Type B pancreatic cell (in vitro differentiated cells): ENCODE data around the gene UROC1. TPM values are rescaled to one million over a fixed set of nuclear protein-coding genes. Genes with fewer than 3 reads are reported as not detected.

Experiments
- DNase-seq: peaks from one replicate; pipeline ENCODE4 v3.0.0; 2021; ENCODE audit warnings: mixed read lengths; ENCODE audit not compliant: unreplicated experiment; ENCODE audit errors: extremely low spot score
- H3K27ac Mint-ChIP-seq: 2 replicates; pipeline ENCODE4 v1.8.0; 2021; ENCODE audit warnings: mild to moderate bottlenecking, mixed read lengths
- H3K27me3 Mint-ChIP-seq: 2 replicates; pipeline ENCODE4 v1.8.0; 2021; ENCODE audit warnings: mixed read lengths
- H3K36me3 Mint-ChIP-seq: 2 replicates; pipeline ENCODE4 v1.8.0; 2021; ENCODE audit warnings: mixed read lengths
- H3K4me1 Mint-ChIP-seq: one replicate; pipeline ENCODE4 v1.8.0; 2021; ENCODE audit warnings: mixed read lengths; ENCODE audit not compliant: unreplicated experiment
- H3K4me3 Mint-ChIP-seq: 2 replicates; pipeline ENCODE4 v1.8.0; 2021; ENCODE audit warnings: mild to moderate bottlenecking, mixed read lengths
- H3K9me3 Mint-ChIP-seq: 2 replicates; pipeline ENCODE4 v1.8.0; 2021; ENCODE audit warnings: mixed read lengths
- total RNA-seq: library from RNA; stranded (reverse); gene quantifications from 2 replicates; pipeline ENCODE4 v1.2.1, GENCODE V29; 2021; ENCODE audit warnings: low replicate concordance
- TF ChIP-seq, protein P1 (sequence below): fragments of 200-600 bp; sonication (generic); conservative IDR thresholded peaks from 2 replicates; pipeline ENCODE4 v1.5.0; 2021; ENCODE audit warnings: antibody characterized with exemption, mild to moderate bottlenecking

UROC1 gene
- total RNA-seq, 1 donor from 2014 or later: not detected

DNA sequence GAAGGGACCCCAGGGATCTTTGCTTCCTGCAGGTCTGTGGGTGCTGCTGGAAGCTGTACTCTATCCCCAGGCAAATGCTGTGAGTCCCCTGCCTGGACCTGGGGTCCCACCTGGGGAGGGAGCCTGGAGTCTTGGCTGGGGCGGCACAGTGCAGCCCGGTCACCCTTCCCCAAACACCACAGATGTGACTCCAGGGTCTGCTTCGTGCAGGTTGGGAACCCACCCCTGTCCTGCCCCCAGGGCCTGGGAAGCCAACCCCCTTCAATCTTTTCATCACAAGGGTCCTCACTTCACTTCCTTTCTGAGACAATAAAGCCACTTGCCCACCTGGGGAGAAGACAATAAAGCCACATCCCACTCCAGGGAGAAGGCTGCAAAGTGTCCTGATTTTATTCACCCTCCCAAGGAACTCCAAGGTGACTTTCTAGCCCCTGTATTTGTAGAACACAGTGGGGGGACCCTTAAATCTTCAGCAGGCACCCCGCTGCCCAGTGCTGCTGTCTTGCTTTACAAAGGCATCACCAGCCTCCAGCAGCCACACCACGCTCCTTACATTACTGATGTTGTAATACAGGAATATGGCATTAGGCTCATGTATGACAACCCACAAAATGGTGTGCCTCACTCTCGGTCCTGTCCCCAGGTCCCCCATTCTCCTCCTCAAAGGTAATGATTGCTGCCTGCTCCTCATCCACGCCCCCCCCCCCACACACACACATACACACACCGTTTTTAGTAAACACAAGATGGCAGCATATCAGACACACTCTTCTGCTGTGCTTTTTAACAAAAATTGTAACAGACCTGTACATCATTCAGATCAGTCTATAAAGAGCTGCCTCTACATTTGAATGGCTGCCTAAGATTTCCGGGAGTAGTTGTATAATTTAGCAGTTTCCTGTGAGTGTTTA, 31.2 kb upstream of the UROC1 start:
- Mint-ChIP-seq H3K4me1 (peaks cover 6% of the 10 kb centered on the region), H3K9me3 (no peaks in the 10 kb centered on the region), H3K27me3 (peaks cover 8% of the 10 kb centered on the region), H3K36me3 (no peaks in the 10 kb centered on the region), H3K4me3 (no peak overlapping the region), H3K27ac (no peak overlapping the region)
- TF ChIP-seq, protein P1, sequence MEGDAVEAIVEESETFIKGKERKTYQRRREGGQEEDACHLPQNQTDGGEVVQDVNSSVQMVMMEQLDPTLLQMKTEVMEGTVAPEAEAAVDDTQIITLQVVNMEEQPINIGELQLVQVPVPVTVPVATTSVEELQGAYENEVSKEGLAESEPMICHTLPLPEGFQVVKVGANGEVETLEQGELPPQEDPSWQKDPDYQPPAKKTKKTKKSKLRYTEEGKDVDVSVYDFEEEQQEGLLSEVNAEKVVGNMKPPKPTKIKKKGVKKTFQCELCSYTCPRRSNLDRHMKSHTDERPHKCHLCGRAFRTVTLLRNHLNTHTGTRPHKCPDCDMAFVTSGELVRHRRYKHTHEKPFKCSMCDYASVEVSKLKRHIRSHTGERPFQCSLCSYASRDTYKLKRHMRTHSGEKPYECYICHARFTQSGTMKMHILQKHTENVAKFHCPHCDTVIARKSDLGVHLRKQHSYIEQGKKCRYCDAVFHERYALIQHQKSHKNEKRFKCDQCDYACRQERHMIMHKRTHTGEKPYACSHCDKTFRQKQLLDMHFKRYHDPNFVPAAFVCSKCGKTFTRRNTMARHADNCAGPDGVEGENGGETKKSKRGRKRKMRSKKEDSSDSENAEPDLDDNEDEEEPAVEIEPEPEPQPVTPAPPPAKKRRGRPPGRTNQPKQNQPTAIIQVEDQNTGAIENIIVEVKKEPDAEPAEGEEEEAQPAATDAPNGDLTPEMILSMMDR: no peak
- DNase-seq: peak; percentile 56

DNA sequence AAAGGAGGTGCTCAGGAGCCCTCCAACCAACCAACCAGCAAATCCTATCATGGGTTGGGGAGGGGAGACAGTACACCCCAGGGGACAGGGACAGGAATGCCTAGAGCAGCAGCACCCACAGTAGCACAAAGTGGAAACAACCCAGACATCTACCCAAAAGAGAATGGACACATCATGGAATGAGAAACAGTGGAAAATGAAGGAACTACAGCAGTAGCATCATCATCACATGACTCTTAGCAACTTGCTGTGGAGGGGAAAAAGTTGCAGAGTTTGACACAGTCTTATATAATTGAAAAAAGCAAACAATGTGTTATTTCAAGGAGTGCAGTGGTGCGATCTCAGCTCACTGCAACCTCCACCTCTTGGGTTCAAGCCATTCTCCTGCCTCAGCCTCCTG, 30.1 kb upstream of the UROC1 start:
- no peak overlapping the region for H3K27ac Mint-ChIP-seq
- TF ChIP-seq, protein P1: no peak
- DNase-seq: no peak

DNA sequence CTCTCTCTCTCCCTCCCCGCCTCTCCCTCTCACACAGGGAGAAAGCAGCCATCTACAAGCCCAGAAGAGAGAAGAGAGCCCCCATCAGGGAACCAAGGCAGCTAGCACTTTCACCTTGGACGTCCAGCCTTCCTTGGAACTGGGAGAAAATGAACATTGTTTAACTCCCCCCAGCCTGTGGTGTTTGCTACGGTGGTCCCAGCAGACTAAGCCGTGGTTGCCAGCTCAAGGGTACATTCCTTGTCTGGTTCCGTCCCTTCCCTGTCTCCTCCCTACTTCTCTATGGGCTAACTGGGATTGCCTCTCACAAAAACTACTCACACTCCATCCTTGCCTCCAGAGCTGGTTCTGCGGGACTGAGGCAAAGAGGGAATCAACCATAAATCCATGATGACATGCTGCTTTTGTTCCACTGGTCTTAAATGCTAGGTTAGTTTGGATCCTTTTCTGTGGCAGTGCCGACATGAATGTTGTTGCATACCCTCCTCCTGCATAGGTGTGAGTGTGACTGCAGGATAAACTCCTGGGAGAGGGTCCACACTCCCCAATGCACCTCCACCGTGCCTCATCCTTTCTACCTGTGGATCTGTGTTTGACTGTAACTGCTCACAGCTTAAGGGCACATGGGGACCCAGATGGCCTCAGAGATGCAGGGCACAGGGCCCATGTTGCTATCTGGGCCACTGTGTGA, 29.1 kb upstream of the UROC1 start:
- TF ChIP-seq, protein P1: no peak
- H3K4me3 Mint-ChIP-seq: no peak overlapping the region
- no peak overlapping the region for H3K27ac Mint-ChIP-seq
- peaks cover 6% of the 10 kb centered on the region for H3K4me1 Mint-ChIP-seq
- H3K9me3 Mint-ChIP-seq: no peaks in the 10 kb centered on the region
- DNase-seq: no peak
- peaks cover 6% of the 10 kb centered on the region for H3K27me3 Mint-ChIP-seq
- no peaks in the 10 kb centered on the region for H3K36me3 Mint-ChIP-seq

More for the DNA sequence above, 30.1 kb upstream of the UROC1 start:
- Mint-ChIP-seq H3K9me3 (no peaks in the 10 kb centered on the region), H3K4me3 (no peak overlapping the region), H3K27me3 (peaks cover 6% of the 10 kb centered on the region), H3K4me1 (peaks cover 6% of the 10 kb centered on the region), H3K36me3 (no peaks in the 10 kb centered on the region)

DNA sequence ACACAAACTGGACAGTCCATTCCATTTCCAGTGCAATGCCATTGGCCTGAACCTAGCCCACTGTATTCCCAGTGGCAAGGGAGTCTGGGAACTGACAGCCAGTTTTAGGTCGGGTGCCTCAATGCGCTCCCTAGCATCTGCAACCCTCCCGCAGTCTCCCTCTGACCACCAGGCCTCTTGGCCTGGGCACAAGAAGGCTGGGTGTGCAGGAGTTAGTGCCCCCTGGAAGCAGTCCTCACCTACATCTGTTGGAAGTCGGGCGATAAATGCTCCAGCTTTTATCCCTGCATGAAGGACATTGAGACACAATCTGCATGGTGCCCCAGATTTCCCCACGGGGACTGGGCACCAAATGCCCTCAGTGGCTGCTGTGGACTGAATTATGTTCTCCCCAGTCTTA, 28.4 kb upstream of the UROC1 start:
- no peaks in the 10 kb centered on the region for H3K9me3 Mint-ChIP-seq
- no peak overlapping the region for H3K27ac Mint-ChIP-seq
- TF ChIP-seq, protein P1: no peak
- H3K27me3 Mint-ChIP-seq: peaks cover 6% of the 10 kb centered on the region
- H3K4me3 Mint-ChIP-seq: no peak overlapping the region
- no peaks in the 10 kb centered on the region for H3K36me3 Mint-ChIP-seq
- peaks cover 6% of the 10 kb centered on the region for H3K4me1 Mint-ChIP-seq
- DNase-seq: peak; percentile 40

DNA sequence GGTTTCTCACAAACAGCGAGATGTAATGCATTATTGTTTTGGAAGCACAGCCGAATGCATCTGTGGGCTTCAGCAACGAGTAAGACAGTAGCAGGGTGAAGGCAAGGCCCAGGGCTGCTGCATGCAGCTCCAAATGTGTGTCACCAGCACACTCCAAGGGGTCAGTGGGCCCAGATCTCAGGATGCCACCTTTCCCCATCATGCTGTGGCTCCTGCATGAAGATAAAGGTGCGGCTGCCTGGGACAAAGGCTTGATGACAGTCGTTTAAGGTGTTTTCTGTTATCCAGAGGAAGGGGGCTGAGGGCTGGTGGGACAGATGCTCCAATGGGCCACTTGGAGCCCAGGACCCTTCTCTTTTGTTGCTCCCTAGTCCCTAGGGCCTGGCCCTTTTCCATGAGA, 28.0 kb upstream of the UROC1 start:
- Mint-ChIP-seq H3K36me3 (no peaks in the 10 kb centered on the region), H3K4me3 (no peak overlapping the region), H3K4me1 (peaks cover 6% of the 10 kb centered on the region), H3K9me3 (no peaks in the 10 kb centered on the region), H3K27me3 (peaks cover 6% of the 10 kb centered on the region), H3K27ac (no peak overlapping the region)
- TF ChIP-seq, protein P1: no peak
- DNase-seq: no peak
